Measurements from ENCODE around the gene EFCAB6.

Gene EFCAB6

GRCh38 chr22:43643387-43643786, 168.7 kb downstream of the EFCAB6 start:
- in situ Hi-C loops (cut with HindIII; ENCODE audit: low sequenced_read_pairs) = no loop called here

- in situ Hi-C loops (cut with HindIII; ENCODE audit: low sequenced_read_pairs) = no loop called here
Measured at GRCh38 chr22:43642319-43643206, 169.5 kb downstream of the EFCAB6 start.

GRCh38 chr22:43639228-43639948, 172.7 kb downstream of the EFCAB6 start:
- in situ Hi-C loops (cut with HindIII; ENCODE audit: low sequenced_read_pairs) = no loop called here

DNA sequence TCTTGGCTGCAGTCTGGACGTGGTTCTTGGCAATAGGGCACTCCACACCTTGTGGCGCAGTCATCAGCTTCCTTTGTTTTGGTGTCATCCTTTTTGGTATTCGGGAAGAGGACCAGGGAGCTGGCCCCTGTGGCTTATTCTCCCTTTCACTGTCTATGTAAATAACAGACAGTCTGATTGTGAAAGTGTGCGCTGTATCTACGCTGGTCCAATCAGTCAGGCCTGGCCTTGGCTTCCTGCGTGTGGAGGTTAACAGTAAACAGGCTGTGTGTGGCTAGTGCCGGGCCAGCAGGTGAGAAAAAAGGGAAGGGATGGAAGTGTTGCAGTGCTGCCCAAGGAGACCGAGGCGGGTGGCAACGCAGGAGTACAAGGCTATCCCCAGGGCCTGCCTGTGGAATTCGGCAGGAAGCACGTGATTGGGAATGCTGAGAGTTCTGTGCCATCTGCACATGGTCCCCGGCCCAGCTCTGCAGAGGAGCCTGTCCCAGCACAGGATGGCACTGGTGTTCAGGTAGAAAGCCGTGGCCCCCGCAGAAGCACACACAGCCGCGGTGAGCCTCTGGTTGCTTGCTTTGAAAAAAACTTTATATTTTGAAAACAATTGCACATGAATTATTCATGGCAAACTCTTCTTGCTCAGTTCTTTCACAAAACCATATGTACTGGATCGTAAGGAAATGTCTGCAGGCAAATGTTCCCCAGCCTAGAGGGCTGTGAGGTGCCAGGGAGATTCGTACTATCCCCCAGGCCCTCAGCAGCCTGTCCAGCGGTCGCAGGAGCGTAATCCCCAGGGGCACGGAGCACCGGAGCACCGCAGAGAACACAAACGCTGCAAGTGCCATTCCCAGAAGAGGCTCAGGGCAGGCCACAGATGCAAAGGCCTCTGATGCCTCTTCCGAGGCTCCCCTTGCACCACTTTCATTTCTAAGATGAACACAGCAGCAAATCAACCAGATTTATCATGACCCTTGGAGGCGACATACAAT, 174.5 kb downstream of the EFCAB6 start:
- in situ Hi-C loops (cut with HindIII; ENCODE audit: low sequenced_read_pairs) = no loop called here

DNA sequence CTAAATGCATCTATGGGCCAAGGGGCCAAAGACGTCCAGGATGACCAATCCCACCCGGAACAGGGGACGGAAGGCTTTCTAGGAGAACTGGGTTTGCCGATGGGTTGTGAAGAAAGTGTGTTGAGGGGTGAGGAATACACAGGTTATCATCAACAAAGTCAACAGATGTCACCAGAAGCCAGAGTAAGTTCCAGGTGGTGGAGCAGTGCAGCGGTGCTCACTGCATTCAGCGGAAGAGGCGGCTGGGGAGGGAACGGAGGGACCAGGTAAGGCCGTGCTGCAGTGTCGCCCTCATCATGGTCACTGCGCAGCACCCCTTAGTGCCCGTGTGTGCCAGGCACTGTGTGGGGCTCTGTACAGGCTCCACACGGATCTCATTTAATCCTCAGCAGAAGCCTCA, 176.0 kb downstream of the EFCAB6 start:
- in situ Hi-C loops (cut with HindIII; ENCODE audit: low sequenced_read_pairs) = no loop called here

DNA sequence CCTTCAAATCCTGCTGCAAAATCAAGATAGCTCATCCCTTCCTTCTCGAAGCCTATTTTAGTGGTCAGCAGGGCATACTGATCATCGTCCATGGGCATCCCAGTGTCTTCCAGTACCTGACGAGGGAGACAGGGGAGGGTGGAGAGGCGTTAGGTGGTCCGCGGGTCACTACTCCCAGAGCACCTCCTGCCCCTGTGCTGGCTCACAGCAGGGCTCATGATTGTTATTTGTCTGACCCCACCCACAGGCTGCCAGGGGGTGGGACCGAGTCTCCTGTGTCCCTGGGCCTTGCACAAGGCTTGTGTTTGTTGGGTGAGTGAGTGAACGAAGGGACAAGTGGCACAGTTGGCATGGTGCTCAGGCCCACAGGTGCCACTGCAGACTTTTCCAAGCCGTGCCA, 177.0 kb downstream of the EFCAB6 start:
- in situ Hi-C loops (cut with HindIII; ENCODE audit: low sequenced_read_pairs) = no loop called here

- in situ Hi-C loops (cut with HindIII; ENCODE audit: low sequenced_read_pairs) = loop anchor here (5.0 kb wide), 1 partner anchor 67 kb away; no protein-coding TSS in a partner anchor
Measured at GRCh38 chr22:43634316-43634715, 177.8 kb downstream of the EFCAB6 start.

GRCh38 chr22:43633631-43634285, 178.3 kb downstream of the EFCAB6 start:
- in situ Hi-C loops (cut with HindIII; ENCODE audit: low sequenced_read_pairs) = loop anchor here (5.0 kb wide), 1 partner anchor 66 kb away; no protein-coding TSS in a partner anchor

DNA sequence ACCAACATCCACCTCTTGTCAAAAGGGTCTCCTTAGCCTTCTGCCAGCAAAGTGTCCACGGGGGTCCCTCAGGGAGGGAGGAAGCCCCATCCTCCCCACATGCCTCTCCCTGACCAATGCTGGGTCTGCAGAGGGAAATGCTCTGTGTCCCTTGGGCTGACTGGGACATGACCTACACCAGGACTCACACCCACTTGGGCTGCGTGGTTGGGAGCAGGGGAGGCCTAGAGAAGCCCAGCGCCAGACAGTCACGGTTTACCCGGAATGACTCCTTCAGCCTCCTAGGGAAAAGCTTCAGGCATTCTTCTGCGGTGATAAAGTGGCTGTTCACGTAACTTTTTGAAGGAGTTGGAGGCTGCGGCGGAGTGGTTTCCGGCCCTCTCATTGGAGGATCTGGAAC, 180.3 kb downstream of the EFCAB6 start:
- in situ Hi-C loops (cut with HindIII; ENCODE audit: low sequenced_read_pairs) = loop anchor here (5.0 kb wide), 1 partner anchor 65 kb away; no protein-coding TSS in a partner anchor

DNA sequence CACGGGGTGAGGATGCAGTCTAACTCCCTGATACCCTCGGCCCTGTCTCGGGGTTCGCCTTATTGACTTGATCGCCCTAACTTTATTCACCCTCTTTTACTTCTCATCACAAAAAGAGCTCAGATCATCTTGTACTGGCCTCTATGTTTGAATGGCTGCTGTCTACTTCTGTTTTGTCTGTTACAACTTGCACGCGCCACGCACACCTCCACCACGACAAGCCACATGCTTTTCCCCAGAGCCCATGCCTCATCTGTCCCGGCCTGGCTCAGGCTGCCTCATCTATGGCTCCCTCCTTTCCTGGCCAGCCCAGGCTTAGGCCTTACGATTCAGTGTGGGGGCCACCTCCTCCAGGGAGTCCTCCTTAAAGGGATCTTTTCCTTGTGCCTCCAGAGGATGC, 180.9 kb downstream of the EFCAB6 start:
- in situ Hi-C loops (cut with HindIII; ENCODE audit: low sequenced_read_pairs) = loop anchor here (5.0 kb wide), 1 partner anchor 64 kb away; no protein-coding TSS in a partner anchor

GRCh38 chr22:43630451-43630850, 181.7 kb downstream of the EFCAB6 start:
- in situ Hi-C loops (cut with HindIII; ENCODE audit: low sequenced_read_pairs) = loop anchor here (5.0 kb wide), 1 partner anchor 63 kb away; no protein-coding TSS in a partner anchor

GRCh38 chr22:43628250-43628649, 183.9 kb downstream of the EFCAB6 start:
- in situ Hi-C loops (cut with HindIII; ENCODE audit: low sequenced_read_pairs) = no loop called here

DNA sequence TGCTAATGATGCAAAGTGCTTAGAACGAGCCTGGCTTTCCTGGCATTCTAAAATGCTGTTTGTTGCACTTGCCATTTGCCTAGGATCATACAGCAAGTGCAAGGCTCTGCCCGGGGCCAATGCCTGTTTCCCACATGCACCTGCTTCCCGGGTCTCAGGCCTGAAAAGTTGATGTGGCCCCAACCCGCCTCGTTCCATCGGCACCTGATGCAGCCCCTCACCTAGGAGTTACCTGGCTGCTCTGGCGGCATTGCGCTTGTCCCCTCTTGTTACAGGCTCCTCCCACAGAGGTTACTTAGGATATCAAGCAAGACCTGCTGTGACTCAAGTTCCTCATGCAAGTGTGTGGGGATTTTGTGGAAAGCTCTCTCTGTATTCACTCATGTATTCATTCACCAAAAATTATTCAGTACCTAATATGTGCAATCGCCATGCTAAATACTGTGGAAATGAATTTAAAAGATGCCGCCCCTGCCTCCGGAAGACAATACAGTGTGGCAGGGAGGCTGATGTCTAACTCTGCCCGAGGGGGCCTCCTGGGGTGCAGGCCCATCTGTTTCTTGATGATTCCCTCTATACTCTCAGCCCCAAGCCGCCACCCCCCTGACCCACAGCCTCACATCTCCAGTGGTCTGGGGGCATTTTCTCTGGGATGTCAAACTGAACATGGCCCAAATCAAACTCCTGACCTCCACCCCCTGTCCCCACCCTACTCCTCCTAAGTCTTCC, 184.5 kb downstream of the EFCAB6 start:
- in situ Hi-C loops (cut with HindIII; ENCODE audit: low sequenced_read_pairs) = no loop called here

- in situ Hi-C loops (cut with HindIII; ENCODE audit: low sequenced_read_pairs) = no loop called here
Measured at GRCh38 chr22:43625242-43625641, 186.9 kb downstream of the EFCAB6 start.

DNA sequence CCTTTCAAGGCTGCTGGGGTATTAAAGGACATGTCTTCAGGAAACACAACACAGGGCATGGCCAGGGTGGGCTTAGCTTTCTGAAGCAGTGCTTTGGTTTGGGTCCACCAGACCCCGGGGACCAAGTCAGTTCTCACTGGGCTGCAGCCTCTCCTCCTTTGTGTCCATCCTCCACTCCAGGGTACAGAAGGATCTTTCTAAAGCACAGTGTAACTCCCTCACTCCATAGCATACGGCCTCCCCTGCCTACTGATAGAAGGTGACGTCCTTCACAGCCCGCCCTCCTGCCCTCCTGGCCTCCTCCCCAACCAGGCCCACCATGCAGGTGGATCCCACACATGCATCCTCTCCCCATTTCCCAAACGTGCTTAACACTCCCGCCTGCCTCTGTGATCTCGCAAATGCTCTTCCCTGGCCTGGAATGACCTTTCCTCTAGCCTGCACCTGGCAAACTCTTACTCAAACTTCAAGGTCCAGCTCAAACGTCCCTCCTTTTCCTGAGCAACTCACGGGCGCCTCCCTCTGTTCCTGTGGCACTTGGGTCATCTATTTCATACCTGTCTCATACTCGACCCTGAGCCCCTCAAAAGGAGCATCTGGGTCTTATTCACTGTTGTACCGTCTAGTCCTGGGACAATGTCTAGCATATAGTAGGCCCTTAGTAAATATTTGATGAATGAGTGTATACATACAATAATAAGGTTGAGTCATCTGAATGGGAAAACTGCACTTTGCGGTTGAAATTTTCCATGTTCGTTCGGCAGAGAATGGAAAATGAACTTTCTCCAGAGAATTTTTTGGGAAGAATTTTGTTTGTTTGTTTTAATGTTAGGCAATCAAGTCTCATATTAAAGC, 187.7 kb downstream of the EFCAB6 start:
- in situ Hi-C loops (cut with HindIII; ENCODE audit: low sequenced_read_pairs) = no loop called here

DNA sequence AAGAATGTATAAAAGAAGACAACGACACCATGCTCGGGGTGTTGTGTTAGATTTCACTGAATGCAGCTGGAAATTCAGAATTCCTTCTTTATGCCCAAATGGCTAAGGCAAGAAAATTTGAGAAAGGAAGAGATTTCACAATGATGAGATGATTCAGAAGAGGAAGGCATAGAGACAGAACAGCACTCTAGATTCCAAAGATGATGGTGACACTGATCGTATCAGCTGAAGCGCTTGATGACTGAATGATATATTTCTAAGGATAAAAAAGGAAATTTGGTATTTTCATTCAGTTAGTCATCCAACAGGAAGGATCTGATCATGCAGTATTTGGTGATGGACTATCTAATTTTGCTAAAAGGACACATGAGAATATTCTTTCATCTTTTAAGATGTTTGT, 189.2 kb downstream of the EFCAB6 start:
- in situ Hi-C loops (cut with HindIII; ENCODE audit: low sequenced_read_pairs) = no loop called here

DNA sequence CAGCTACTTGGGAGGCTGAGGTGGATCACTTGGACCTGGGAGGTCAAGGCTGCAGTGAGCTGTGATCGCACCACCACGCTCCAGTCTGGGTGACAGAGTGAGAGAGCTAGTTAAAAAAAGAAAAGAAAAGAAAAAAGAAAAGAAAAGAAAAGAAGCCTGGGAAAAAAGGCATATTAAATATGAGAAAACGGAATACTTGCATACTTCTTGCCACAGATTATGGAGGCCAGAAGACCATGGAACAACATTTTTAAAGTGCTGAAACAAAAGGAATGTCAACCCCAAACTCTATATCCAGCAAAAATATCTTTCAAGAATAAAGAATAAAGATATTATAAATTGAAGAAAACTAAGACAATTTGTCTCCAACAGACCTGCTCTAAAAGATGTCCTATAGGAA, 191.9 kb downstream of the EFCAB6 start:
- in situ Hi-C loops (cut with HindIII; ENCODE audit: low sequenced_read_pairs) = no loop called here

DNA sequence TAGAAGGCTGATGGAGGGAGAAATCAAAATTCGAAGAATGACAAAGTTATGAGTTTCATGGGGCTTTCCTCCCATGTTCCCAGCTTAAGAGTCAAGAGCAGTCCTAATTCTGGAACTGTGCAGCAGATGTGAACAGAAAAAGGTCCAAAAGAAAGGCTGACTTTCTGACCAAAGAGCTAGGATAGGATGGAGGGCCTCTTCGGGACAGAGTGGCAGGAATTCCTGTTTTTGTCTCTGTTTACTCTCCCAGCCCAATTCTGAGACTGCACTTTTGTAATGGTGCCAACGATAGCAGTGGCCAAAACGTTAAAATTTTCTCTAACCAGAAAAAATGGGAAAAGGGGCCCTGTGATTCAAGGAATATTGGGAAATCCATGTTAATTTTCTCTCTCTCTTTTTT, 193.6 kb downstream of the EFCAB6 start:
- in situ Hi-C loops (cut with HindIII; ENCODE audit: low sequenced_read_pairs) = no loop called here

- in situ Hi-C loops (cut with HindIII; ENCODE audit: low sequenced_read_pairs) = no loop called here
Measured at GRCh38 chr22:43616645-43617044, 195.5 kb downstream of the EFCAB6 start.

All from DLD1 (cell line).